ENCODE results near the gene CYFIP1. TPM values are rescaled to one million over a fixed set of nuclear protein-coding genes. Genes with fewer than 3 reads are reported as not detected.

CYFIP1 gene
- total and polyA plus RNA-seq, 2 of the 8 experiments (the other 6 are each of a cell fraction or from before 2014, with no cell fraction given) = 38.6 to 81.7 TPM

DNA sequence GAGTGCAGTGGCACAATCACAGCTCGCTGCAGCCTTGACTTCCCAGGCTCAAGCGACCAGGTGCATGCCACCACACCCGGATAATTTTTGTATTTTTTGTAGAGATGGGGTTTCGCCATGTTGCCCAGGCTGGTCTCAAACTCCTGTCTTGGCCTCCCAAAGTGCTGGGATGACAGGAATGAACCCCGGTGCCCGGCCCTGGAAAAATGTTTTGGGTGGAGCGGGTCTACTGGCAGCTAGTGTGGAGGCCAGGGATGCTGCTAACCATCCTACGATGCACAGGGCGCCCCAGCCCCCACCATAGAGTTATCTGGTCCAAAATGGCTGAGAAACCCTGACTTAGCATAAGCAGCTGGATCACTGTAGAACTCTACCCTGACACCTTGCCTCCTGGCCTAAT is 106.3 kb downstream of the CYFIP1 start:
- H3K9ac ChIP-seq (replicated peaks in 1 of 4; ENCODE audit: extremely low read depth in 1 of 4, low read depth in 3 of 4, low read length in 3 of 4) = no peak overlapping the region
- FAIRE-seq = no peak
- H3K27me3 ChIP-seq (replicated peaks in 1 of 4; ENCODE audit: control insufficient read depth in 3 of 4, extremely low read depth in 1 of 4, insufficient read depth in 3 of 4, low read length in 3 of 4) = no peaks in the 10 kb centered on the region
- no peaks in the 10 kb centered on the region; a peak in 1 of 4 replicates for H3K9me3 ChIP-seq (ENCODE audit: insufficient read depth in 2 of 2, low read depth in 1 of 2, low read length in 1 of 2)
- no peaks in the 10 kb centered on the region for H3K23me2 ChIP-seq (ENCODE audit: low read depth, low read length)
- H3K79me2 ChIP-seq (ENCODE audit: control insufficient read depth in 1 of 2, insufficient read depth in 2 of 2, low read length in 2 of 2) = no peaks in the 10 kb centered on the region
- peak overlapping the region; percentile 1; the same call in 1 of the 2 replicates for H4K8ac ChIP-seq (ENCODE audit: extremely low read depth, insufficient read depth, low read length)
- H2BK15ac ChIP-seq (ENCODE audit: low read length) = no peak overlapping the region
- 84% methylated on average over 9 of the region's 9 CpGs; no CpG with 5 or more reads in 1 of the 2 experiments for WGBS, 2 experiments (ENCODE audit: extremely low coverage in 1 of 2, insufficient coverage in 1 of 2, insufficient read length in 1 of 2, insufficient replicate concordance in 2 of 2, low coverage in 1 of 2, low lambda C conversion rate in 2 of 2, missing lambda C conversion rate in 1 of 2)
- POLR2A ChIA-PET (ENCODE audit: partially characterized antibody) = interaction anchor here (1.5 kb wide), 1 partner anchor 9 kb away, joined by 4 read pairs; no protein-coding TSS in a partner anchor
- no peak overlapping the region for H3K23ac ChIP-seq (ENCODE audit: insufficient read length)
- H4K20me1 ChIP-seq (replicated peaks in 1 of 2; ENCODE audit: control insufficient read depth in 1 of 2, insufficient read depth in 2 of 2, low read length in 2 of 2) = no peaks in the 10 kb centered on the region
- DNase-seq (ENCODE audit: low read depth in 1 of 2, low spot score in 2 of 2) = no peak
- H2BK120ac ChIP-seq (replicated peaks; ENCODE audit: low read depth, low read length) = no peak overlapping the region
- H3K36me3 ChIP-seq (ENCODE audit: control insufficient read depth in 2 of 4, insufficient read depth in 4 of 4, low read length in 3 of 4) = peaks cover 6 to 10% (median 8%) of the 10 kb centered on the region in 4 experiments; a peak in 7 of 8 replicates
- H3K79me1 ChIP-seq (ENCODE audit: low read depth, low read length) = no peaks in the 10 kb centered on the region
- H3K14ac ChIP-seq (ENCODE audit: insufficient read length) = no peak overlapping the region
- H4K5ac ChIP-seq (ENCODE audit: insufficient read length, low read depth, low read length) = no peak overlapping the region
- no peak overlapping the region for H3K4me2 ChIP-seq (ENCODE audit: insufficient read depth in 1 of 2, low read depth in 2 of 2, low read length in 2 of 2)
- H3K4me3 ChIP-seq (ENCODE audit: extremely low read depth in 1 of 4, insufficient read depth in 2 of 4, low read depth in 3 of 4, low read length in 4 of 4) = no peak overlapping the region
- no peak overlapping the region for H3K56ac ChIP-seq (replicated peaks; ENCODE audit: insufficient read length, low read depth, low read length)
- no peak overlapping the region for H2AK5ac ChIP-seq (ENCODE audit: low read depth, low read length)
- no peak overlapping the region; the same call in 1 of the 2 replicates for H3K27ac ChIP-seq (ENCODE audit: low read depth, low read length)
- H4K91ac ChIP-seq (replicated peaks; ENCODE audit: insufficient read length, low read length) = no peak overlapping the region
- CTCF ChIA-PET (ENCODE audit: partially characterized antibody) = interaction anchor here (1.0 to 1.1 kb wide), 3 partner anchors 10 to 162 kb away, joined by 3 to 5 read pairs (median 5); no protein-coding TSS in a partner anchor
- H2AFZ ChIP-seq (ENCODE audit: low read length) = no peak overlapping the region
- H2BK5ac ChIP-seq (ENCODE audit: low read depth, low read length) = peak overlapping the region; percentile 69; the same call in 1 of the 2 replicates
- H3K4me1 ChIP-seq (replicated peaks in 1 of 4; ENCODE audit: control insufficient read depth in 3 of 4, insufficient read depth in 4 of 4, low read length in 3 of 4) = peaks cover 0 to 6% (median 5%) of the 10 kb centered on the region in 4 experiments; a peak in 4 of 7 replicates
- no peak for TF ChIP-seq TBP (IDR thresholded peaks at IDR 0.05; ENCODE audit: low read depth, low read length)
- TF ChIP-seq FOSL1 (IDR thresholded peaks at IDR 0.05; ENCODE audit: insufficient read depth, low read depth, low read length) = no peak
- TF ChIP-seq SAP30 (IDR thresholded peaks at IDR 0.05; ENCODE audit: insufficient read depth, insufficient replicate concordance, low read length) = no peak
- no peak for TF ChIP-seq KDM1A (IDR thresholded peaks at IDR 0.05; ENCODE audit: borderline replicate concordance, low read length)
- TF ChIP-seq KDM5A (IDR thresholded peaks at IDR 0.05; ENCODE audit: low read length) = no peak
- no peak for TF ChIP-seq SIRT6 (IDR thresholded peaks at IDR 0.05; ENCODE audit: low read length)
- TF ChIP-seq GTF2F1 (IDR thresholded peaks at IDR 0.05; ENCODE audit: borderline replicate concordance, low read depth, low read length) = no peak
- no peak for TF ChIP-seq POLR2AphosphoS5 (IDR thresholded peaks at IDR 0.05; ENCODE audit: low read depth, low read length)
- TF ChIP-seq SRF (IDR thresholded peaks at IDR 0.05; ENCODE audit: low read depth, low read length) = no peak
- TF ChIP-seq ASH2L (IDR thresholded peaks at IDR 0.05; ENCODE audit: low read length) = no peak
- no peak for TF ChIP-seq JUN (IDR thresholded peaks at IDR 0.05; ENCODE audit: low read depth, low read length)
- no peak for TF ChIP-seq SUZ12 (IDR thresholded peaks at IDR 0.05; ENCODE audit: low read length)
- 0 out of 2 replicates have a peak overlapping the region, but pooled peaks have one; percentile 38 for H3K18ac ChIP-seq (ENCODE audit: extremely low read depth, low read length)
- H2BK20ac ChIP-seq (ENCODE audit: low read length) = no peak overlapping the region
- no peak overlapping the region for H3K4ac ChIP-seq (replicated peaks; ENCODE audit: insufficient read length, low read depth, low read length)
- H2BK12ac ChIP-seq (ENCODE audit: low read depth, low read length) = no peak overlapping the region

Data from H1 (cell line).